ENCODE data around the gene CPNE5.

CPNE5 gene

DNA sequence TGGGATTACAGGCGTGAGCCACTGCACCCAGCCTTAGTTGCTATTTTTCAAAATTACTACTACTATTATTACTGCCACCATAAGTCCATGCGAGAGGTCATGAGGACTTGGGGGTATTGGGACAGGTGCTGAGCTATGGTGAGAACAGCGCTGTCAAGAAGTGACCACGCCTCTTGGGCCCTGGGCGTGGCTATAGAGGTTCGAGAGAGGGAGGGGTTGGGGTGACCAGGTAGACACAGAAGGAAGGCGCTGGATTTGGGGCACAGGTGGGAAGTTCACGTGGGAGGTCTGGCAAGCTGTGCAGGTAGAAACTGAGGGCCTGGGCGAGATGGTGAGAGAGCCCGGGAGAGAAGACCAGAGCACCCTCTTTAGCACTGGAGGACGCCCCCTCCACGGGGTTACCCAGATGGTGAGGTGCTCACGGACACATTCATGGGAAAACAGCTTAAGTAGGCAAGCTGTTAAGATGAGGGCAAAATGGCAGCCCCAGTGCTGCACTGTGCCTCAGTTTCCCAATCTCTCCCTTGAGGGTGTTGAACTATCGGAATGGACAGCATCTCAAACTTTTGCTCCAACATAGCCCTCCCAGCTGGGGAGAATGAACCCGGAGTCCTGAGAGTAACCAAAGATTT, 80.6 kb downstream of the CPNE5 start:
- DNase-seq: no peak

DNA sequence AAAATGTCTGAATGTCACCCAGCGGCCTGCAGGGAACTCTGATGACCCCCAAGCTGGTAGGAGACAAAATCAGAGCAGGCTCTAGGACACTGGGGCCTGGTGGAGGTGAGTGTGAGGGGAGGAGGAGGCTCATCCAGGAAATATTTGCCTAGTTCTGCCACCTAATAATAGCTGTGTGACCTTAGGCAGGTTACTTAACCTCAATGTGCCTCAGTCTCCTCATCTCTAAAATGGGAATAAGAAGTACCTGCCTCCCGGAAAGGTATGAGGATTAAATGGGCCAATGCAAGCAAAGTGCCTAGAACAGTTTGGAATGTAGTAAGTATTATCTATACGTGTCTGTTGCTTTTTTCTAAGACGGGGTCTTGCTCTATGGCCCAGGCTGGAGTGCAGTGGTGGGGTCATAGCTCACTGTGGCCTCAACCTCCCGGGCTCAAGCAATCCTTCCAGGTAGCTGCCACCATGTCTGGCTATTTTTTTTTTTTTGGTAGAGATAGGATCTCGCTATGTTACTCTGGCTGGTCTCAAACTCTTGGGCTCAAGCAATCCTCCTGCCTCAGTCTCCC, 81.2 kb downstream of the CPNE5 start:
- DNase-seq: no peak

DNA sequence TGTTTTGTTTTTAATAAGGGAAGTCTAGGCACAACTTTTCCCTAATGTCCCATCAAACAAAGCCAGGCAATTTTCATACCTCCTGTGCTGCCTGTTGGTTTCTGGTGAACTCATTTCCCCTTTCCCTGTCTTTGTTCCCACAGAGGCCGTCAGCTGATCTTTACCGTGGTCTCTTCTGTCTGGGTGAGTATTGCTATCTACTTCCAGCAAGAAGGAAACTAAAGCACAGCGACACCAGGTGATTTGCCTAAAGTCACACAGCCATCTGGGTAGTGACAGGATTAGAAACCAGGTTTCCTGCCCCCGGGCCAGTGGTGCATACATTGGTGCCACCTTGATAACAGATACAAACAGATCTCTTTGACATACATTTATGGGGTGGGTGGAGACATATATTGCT, 82.0 kb downstream of the CPNE5 start:
- peak; percentile 66 for DNase-seq

DNA sequence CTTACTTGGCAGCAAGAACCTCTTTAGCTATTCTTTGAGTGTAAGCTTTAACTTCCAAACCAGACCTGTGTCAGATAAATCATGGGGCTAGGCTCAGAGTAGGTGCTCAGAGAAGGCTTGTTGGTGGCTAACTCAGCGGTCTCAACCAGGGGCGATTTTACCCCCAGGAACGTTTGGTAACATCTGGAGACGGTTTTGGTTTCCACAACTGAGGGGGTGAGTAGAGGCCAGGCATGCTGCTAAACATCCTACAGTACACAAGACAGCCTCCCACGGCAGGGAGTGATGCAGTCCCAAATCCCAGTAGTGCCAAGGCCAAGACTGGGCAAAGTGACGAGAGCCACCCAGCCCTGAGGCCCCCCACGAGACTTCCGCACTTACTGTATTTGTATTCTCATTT, 82.5 kb downstream of the CPNE5 start:
- DNase-seq: no peak

DNA sequence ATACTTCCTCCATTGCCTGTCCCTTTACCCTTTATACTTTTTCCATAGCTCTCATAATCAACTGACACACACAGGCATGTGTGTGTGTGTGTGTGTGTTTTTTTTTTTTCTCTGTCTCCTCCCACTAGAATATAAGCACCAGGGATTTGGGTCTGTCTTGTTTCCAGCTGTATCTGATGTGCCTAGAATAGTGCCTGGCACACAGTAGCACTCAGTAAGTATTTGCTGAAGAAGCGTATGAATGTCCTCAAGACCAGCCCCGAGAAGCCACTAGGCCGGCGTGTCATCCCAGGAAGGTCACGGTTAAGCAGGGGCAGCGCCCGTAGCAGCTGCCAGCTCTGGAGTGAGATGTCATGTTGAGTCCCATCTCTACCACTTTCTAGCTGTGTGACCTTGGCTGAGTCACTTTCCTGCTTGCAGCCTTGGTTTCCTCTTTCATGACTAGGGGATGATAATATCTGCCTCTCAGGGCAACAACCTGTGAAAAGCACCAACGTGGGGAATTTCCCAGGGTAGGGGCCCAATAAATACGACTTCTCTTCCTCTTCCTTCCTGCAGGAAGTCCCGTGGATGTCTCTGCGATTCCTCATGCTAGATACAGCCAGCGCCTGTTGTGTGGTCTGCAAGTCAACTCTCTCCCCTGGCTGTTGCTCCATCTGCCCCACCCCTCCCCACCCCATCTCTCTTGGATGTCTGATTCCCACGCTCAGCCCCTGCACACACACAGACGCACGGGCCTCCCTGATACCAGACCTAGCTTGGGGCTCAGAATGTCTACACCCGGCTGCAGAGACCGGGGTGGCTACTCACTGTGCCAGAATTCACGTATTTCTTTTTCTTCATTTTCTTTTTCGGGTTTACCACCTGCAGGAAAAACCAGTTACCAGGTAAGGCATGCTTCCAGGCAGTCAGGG, 83.6 kb downstream of the CPNE5 start:
- DNase-seq: peak; percentile 90

DNA sequence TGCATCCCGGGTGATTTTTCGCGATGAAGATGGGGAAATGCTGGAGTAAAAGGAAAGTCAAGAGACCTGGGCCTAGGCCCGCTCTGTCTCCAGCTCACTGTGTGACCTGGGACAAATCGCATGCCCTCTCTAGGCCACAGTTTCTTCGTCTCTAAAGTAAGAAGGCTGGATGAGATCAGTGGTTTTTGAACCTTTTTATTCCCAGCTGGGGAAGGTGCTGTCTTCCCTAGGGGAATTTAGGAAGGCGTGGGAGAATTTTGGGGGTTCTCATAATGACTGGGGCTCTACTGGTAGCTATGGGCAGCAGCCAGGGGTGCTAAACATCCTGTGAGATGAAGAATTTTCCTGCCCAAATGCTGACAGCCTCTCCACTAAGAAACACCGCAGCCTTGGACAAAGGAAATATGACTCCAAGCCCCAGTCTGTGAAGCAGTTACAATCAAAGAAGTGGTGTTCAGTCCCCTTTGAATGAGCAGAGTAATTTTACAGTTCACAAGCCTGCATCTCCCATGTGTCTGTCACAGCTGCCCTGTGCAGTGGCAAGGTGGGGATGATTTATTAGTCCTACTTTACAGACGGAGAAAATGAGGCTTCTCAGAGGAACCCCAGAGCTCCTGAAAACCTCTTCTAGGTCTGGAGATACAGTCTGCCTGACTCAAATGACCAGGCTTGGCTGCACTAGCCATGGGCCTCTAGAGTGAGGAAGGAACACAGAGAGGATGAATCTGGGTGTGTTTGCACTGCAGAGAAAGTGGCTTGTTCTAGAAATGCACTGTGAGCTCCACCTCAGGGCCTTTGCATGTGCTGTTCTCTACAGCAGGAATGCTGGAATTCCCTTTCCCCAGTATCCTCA, 84.4 kb downstream of the CPNE5 start:
- DNase-seq: no peak

DNA sequence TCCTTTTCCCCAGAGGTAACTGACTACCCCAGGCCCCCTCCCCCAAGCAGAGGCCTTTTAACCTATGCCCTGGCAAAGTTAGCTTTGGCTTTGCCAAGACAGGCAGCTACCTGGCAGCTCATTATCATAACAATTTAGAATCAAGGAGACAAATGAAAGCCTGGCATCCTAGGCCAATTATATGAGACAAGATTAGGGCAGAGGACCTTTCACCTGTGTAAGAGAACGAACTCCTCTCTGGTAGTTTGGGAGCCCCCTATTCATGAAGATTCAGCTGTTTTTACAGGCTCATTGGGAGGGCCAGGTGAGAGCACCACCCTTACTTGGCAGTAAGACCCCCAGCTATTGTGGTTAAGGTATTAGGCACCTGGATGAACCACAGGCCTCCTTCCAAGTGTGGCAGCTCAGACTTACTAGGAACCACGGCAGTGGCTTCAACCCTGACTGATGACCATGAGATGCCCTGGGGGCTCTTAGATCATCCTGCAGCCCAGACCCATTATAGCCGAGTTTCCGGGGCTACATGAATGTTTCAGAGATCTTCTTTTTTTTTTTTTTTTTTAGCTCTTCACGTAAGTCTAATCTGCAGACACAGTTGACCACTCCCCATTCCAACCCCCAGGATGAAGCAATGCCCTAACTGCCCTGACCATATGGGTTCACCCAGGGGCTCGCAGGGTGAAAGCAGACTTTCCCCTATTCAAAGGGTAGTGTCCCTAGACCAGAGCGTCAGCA, 85.4 kb downstream of the CPNE5 start:
- DNase-seq: no peak

DNA sequence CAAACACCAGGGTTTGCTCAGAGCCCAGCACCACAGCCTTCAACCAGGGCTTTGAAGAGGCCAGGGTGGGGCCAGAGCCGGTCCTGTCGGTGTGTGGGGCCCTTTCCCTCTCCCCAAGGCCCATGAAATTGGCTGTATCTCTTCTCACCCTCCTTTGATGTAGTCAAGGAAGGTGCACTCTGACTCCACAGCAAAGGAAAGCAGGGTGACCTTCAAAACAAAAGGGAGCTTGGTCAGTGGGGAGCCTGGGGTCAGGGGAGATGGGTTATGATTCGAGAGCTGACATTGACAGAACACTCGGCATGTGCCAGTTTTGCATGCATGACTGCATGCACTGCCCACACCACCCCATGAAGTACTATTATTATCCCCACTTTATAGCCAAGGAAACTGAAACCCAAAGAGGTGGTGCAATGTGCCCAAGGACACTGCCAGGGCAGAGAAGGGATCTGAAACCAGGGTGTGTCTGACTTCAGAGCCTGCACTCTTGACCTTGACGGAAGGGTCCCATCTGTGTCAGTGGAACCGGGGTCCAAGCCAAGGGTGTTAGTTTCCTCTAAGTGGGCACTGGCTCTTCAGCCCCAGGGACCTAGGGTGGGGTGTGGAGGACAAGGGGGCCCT, 86.2 kb downstream of the CPNE5 start:
- DNase-seq: no peak

DNA sequence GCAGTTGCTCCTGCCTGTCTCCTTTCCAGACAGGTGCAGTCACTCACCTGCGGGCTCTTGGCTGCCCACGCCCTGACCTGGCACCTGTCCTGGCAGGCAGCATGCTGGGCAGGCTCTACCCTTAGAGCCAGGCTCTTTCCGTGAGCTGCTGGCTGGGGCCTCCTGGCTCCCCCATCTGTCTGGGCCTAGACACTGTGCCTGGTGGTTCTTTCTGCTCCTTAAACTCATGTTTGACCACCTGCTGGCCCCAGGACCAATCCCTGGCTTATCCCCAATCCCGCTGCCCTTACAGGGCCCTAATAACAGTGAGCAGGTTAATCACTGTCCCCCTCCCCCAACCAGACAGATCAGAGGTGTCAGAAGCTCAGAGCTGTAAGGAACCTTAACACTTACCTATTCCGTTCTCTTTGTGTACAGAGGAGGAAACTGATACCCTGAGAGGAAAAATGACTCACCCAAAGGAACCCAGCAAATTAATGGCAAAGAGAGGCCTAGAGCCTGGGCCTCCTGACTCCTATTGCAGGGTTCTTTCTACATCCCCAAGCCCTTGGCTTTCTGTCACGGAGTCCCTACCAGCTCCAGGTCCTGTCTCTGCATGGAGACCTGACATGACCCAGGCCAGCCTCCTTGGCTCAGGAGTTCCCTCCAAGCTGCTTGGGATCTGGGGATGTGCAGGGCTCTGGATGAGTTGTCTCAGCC, 86.9 kb downstream of the CPNE5 start:
- DNase-seq: peak; percentile 19

DNA sequence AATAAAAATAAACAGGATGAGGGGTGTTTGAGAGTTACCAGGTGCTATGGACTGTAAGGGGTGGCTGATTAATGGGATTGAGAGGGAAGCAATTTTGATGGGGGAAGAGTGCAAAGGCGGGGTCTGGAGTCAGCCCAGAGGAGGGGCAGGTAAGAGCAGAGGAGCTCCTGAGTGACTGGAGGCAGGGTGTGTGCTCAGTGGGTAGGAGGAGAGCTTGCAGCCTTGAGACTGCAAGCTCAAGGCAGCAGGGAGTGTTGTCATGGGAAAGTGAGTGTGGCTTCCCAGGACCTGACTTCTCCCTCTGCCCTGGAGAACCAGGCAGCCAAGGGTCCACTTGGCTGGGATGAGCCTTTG, 87.4 kb downstream of the CPNE5 start:
- no peak for DNase-seq

DNA sequence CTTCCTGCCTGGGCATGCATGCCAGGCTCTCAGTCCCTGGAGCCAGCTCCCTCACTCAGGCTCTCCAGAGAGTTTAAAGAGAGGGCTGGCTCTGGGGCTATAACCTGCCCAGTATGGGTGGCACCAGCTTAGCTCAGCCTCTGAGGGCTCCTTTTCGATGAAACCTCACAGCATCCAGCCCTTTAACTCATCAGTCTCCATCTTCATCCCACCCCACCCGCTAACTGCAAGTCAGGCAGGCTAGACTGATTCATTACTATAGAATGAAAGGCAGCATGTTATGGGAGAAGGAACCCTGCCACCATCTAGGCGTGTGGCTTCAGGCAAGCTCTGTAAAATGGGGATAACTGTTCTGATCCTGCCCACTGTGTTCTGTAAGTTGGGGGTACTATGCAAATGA, 88.2 kb downstream of the CPNE5 start:
- no peak for DNase-seq

DNA sequence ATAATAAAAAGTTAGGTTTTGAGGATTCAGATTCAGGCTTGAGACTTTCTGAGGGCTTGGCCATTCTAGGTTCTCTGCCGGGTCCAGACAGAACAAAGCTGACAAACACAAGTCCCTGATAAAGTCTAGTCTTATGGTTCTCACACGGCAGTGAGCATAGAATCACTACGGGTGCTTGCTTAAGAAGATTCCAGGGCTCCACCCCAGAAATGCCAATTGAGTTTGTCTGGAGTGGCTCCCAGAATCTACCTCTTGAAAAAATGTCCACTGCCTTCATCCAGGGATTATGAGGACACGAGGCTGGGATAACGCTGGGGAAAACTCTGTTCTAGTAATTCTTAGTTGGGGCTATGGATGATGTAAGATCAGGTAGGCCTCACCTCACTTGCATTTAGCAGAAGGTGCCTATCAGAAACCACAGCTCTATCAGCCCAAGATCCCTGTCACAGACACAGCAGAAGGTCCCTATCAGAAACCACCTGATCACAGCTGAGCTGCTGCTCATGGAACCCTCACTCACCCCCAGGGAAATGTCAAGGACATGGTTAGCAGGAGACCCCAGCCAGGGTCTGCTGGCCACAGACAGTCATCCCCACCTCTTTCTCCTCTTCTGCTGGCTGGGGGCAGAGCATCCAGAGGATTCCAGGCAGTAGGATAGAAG, 89.3 kb downstream of the CPNE5 start:
- no peak for DNase-seq

DNA sequence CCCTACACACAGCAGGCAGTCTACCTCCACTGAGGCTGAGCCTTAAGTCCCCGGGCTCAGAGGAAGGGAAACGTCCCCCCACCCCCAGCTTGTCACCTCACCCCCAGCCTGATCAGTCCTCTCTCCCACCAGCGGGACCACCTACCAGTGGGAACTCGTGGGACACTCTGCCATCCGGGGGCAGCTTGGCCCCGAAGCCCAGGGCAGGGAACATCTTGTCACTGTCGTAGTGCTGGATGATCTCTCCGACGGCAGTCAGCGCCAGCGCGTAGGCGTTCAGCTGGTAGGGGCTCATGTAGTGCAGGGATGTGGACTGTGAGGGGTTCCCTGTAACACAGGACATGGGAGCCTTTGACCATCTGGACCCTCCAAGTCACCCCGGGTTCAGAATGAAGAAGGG, 93.0 kb downstream of the CPNE5 start:
- DNase-seq: no peak

DNA sequence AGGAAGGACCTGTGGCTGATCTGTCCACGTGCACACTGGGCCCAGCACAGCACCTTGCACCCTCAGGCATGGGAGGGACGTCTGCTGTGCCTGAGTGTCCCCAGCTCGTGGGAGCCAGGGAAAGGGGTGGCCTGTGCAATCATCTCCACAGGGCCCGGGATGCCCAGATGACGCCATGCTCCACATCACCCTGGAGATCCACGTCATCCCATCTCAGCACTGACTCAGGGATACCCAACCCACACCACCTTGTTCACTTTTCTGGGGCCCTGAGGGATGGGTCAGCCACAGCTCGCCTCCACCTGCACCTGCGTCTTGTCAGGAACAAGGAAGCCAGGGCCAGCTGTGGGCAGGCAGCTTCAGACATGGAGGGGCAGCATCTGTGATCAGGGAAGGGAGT, 93.4 kb downstream of the CPNE5 start:
- DNase-seq: no peak

DNA sequence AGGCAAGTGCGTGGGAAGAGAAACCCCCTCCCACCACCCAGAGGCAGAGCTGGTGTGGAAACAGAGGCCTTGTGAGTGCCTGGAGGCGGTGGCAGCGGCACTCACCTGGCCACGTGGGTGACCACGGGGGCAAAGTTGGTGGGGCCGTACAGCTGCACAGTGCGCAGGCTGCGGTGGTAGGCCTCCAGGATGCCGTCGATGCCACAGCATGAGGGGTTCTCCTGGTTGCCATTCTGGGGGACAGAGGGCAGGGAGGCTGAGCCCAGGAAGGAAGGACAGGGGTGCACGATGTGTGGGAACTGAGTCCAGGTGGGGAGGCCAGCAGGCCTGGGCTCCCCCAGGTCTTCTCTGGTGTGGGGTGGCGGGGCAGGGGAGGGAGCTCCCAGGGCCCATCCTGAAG, 94.0 kb downstream of the CPNE5 start:
- no peak for DNase-seq

DNA sequence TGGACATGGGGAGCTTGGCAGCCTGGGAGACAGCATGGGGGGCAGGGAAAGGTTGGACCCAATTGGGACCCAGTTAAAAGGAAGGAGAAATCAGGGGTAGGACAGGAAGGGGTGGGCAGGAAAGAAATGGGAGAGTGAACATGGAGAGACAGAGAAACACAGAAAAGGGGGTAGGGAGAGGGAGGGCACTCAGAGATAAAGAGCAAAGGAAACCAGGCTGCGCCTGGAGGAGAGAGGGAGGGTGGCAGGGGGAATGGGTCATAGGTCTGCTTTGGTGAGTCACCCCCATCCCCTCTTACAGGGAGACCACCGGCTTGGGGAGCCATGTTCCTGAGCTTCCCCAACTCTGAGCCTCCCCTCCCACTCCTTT, 95.0 kb downstream of the CPNE5 start:
- DNase-seq: no peak

DNA sequence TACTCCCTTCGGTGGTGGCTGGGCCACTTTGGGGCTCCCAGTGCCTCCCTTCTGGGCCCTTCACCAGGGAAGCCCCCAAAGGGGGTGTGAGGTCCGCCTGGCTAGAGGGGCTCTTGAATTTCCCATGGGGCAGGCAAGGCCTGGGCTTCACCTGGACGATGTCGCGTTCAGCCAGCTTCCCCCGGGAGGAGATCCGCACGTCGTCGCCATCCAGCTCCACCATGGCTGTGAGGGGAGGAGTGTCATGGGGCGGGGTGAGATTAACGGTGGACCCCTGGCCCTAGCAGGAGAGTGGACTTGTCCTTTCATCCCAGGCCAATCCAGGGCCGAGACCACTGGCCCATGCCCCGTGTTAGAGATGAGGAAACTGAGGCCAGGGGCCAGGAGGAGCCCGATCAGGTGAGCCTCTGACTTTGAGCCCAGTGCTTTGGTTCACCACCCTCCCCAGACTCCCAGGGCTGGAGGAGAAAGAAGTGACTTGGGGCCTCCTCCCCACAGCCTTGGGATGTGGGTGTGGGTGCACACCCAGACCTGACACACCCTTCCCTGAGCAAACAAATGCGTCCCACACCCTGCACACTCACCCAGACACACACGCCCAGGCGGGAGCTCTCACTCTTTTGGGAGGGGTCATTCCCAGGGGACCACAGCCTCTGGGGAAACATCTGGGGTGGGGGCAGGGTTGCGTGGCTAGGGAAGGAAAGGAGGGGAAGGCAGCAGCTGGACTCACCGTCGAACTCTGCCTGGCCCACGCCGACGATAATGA, 95.5 kb downstream of the CPNE5 start:
- DNase-seq: no peak

DNA sequence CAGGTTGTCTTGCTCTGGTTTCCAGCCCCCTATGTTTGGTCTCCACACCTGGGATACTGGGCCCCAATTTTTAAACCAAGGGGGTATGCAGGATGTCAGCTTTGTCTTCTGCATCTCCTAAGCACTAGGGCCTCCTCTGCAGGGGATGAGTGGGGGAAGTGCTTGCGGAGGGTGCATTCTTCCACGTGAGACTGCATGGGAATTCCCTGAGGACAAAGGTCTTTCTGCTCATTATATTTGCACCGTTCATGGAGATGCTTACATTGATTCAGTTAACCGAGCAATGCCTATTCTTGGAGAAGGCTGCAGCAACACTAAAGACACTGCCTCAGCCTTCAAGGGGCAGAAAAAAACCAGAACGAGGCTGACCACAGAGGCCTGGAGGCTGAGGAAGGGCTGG, 96.2 kb downstream of the CPNE5 start:
- DNase-seq: no peak

DNA sequence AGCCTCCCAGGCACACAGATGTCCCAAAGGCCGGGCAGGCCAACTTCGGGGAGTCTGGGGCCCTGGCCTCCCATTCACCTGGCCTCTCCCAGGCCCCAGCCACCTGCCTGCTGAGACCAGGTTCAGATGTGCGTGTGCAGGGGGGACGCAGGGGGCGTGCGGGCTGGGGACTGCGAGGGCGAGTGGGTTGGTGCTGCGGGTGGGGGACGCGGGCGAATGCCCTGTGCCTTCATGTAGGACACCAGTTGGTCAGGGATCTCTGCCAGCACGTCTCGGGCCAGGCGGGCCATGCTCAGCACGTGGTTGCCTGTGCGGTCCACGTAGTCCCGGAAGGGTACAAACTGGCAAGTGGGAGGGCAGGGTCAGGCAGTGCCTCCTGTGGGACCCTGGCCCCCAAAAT, 97.1 kb downstream of the CPNE5 start:
- no peak for DNase-seq

DNA sequence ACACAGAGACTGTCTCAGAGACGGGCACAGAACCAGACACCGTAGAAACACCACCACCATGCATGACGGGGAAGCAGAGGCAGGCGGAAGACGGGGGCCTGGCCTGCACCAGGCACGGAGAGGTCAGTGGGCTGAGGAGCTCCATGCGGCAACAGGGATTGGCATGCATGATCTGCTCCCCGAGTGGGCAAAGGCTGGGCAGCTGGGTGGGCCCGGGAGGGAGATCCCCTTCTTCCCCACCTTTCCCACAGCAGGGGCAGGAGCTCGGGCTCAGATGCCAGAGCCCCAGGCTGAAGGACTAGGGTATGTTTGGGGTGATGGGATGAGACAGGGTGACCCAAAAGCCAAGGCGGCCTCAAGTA, 98.4 kb downstream of the CPNE5 start:
- DNase-seq: no peak

Data from CD4-positive, alpha-beta T cell treated with Interleukin-10 for 1 hour (primary cell).